Right cardiac atrium (tissue), 5 donors: Measurements from ENCODE around the gene MBLAC2. TPM values are rescaled to one million over a fixed set of nuclear protein-coding genes. Genes with fewer than 3 reads are reported as not detected.

Experiments
- ATAC-seq, 2 donors: fragments of 200-7000 bp; cut with Tn5 transposase; one replicate each; pipeline versions ENCODE4 v1.8.0 to v1.9.1; 2020; ENCODE audit warnings: moderate library complexity in 2 of 2, mild to moderate bottlenecking in 1 of 2
- DNase-seq, 3 donors: peaks; one replicate each; pipeline ENCODE4 v3.0.0-alpha.2; 2020
- H3K27ac ChIP-seq: one replicate; pipeline ENCODE4 v1.5.1; 2013; ENCODE audit warnings: mild to moderate bottlenecking, low read length, control low read depth, moderate library complexity
- H3K27me3 ChIP-seq: one replicate; pipeline ENCODE4 v1.6.1; 2013; ENCODE audit not compliant: control insufficient read depth, insufficient read depth
- H3K4me1 ChIP-seq: one replicate; pipeline ENCODE4 v1.6.1; 2013; ENCODE audit warnings: low read length; ENCODE audit not compliant: control insufficient read depth, insufficient read depth
- H3K4me3 ChIP-seq: one replicate; pipeline ENCODE4 v1.5.1; 2013; ENCODE audit warnings: low read length, control low read depth
- H3K9me3 ChIP-seq: one replicate; pipeline ENCODE4 v1.6.1; 2013; ENCODE audit warnings: low read length; ENCODE audit not compliant: control insufficient read depth
- WGBS: extraction: QIAGEN DNeasy Blood & Tissue Kit; methylation state at CpG from one replicate; pipeline ENCODE4 v1.1.7; 2013; 5-methylcytosine and 5-hydroxymethylcytosine counted together
- intact Hi-C, 4 donors: fragments of 100-400 bp; cut with DNase I; formaldehyde crosslinking; loops; one replicate each; pipeline versions ENCODE4 v1.11.0 to v1.14.0; 2022 to 2023
- polyA plus RNA-seq: library from polyadenylated mRNA; stranded (reverse); fragments of 200-250 nt; gene quantifications from one replicate; pipeline ENCODE4 v1.2.3, GENCODE V29; 2013
- total RNA-seq, 4 donors: library from RNA; stranded (reverse); fragmentation: NEBNext Ultra II Directional; extraction: Animal tissue kit (Norgen Biotek cat#: 25700); gene quantifications; one replicate each; pipeline ENCODE4 v1.2.1, GENCODE V29; 2021
- donor health status: healthy with polysubstance abuse.
- donor health status: DM: no; HTN: yes; CAD: no.
- donor health status: DM: no; HTN: no; CAD: no.
- donor health status: DM: no; HTN: yes; CAD: no; lungs with severe emphysema.
- donor health status: DM: yes; HTN: yes; CAD: no.

The MBLAC2 gene
- total and polyA plus RNA-seq, 5 donors: 2.3 to 4.6 (median 4.2) TPM

DNA sequence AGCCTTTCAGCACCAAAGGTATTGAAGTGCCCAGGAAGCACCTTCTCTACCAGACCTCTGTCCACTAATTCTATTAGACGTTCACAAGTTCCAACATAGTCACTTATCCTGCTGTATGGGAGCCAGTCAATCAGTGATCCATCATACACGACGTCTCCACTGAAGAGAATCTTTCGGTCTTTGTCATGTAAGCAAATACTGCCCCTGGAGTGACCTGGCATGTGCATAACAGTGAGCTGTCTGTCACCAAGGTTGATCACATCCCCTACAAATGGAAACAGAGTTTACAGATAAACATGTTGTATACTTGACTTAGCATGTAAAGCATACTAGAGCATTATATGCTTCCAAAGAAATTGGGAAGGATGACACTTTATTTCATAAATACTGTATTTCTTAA, 13.3 kb downstream of the MBLAC2 start:
- intact Hi-C loops: no loop called here
- ATAC-seq: no peak
- Histone ChIP-seq H3K9me3 (no peaks in the 10 kb centered on the region), H3K4me3 (no peak overlapping the region), H3K27ac (no peak overlapping the region), H3K4me1 (no peaks in the 10 kb centered on the region), H3K27me3 (no peaks in the 10 kb centered on the region)
- no peak for DNase-seq
- WGBS: 66% methylated on average over 4 of the region's 4 CpGs

GRCh38 chr5:90446961-90447360, 27.6 kb downstream of the MBLAC2 start:
- no peak overlapping the region for H3K4me3 ChIP-seq
- no peak for DNase-seq
- no peaks in the 10 kb centered on the region for H3K27me3 ChIP-seq
- H3K4me1 ChIP-seq: no peaks in the 10 kb centered on the region
- no peaks in the 10 kb centered on the region for H3K9me3 ChIP-seq
- intact Hi-C loops: loop anchor here in 1 of 4 donors (10.0 kb wide), 1 partner anchor 88 kb away; no protein-coding TSS in a partner anchor
- no peak for ATAC-seq
- H3K27ac ChIP-seq: no peak overlapping the region

- Histone ChIP-seq H3K27me3 (no peaks in the 10 kb centered on the region), H3K9me3 (no peaks in the 10 kb centered on the region), H3K27ac (no peak overlapping the region), H3K4me3 (no peak overlapping the region), H3K4me1 (no peaks in the 10 kb centered on the region)
- DNase-seq (no peak), ATAC-seq (no peak)
- 52% methylated on average over 2 of the region's 2 CpGs for WGBS
- intact Hi-C loops: loop anchor here in 2 of 4 donors (5.0 to 10.0 kb wide), 2 partner anchors 94 to 342 kb away; no protein-coding TSS in a partner anchor
Measured at GRCh38 chr5:90440644-90441043, 33.9 kb downstream of the MBLAC2 start.

DNA sequence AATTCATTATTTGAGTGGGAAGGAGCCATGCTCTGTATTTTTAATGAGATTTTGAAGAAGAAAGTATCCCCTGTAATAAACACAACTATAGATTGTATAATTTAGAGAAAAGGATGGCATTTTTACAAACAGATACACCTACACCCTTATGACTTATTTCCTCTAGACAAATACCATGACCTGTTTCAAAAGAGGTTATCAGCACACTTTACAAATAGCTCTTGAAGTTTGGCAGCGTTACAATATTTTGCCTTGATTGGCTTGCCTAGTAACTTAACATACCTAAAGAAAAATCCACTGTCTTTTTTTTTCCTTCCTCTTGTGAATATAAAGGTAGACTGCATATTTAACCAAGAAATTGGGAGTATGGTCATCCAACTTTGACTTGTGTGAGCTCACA, 36.5 kb downstream of the MBLAC2 start:
- 25% methylated on average over 1 of the region's 1 CpG for WGBS
- DNase-seq (no peak), ATAC-seq (peak in 1 of 2 donors; percentile 55)
- H3K9me3 ChIP-seq: no peaks in the 10 kb centered on the region
- no peaks in the 10 kb centered on the region for H3K4me1 ChIP-seq
- H3K27ac ChIP-seq: no peak overlapping the region
- H3K4me3 ChIP-seq: no peak overlapping the region
- intact Hi-C loops: loop anchor here in 3 of 4 donors (5.0 to 10.0 kb wide), 3 partner anchors 94 to 347 kb away; no protein-coding TSS in a partner anchor
- H3K27me3 ChIP-seq: no peaks in the 10 kb centered on the region

DNA sequence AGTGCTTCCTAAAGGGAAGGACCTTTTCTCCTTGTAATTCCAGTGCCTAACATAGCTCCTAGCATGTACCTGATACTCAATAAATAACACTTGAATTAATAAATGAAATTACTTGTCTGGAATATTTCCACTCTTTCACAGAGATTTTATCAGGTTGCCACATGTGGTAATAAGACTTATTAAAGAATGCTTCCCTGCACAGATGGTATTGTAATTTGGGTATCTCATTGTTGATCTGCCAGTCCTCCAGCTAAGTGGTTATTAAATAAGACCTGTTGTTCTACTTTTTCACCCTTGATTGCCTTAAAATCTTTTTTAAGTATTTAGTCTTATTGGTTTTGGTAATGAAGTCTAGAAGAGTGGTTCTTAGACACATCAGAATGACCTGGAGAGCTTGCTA, 36.9 kb downstream of the MBLAC2 start:
- intact Hi-C loops: loop anchor here in 3 of 4 donors (5.0 to 10.0 kb wide), 3 partner anchors 95 to 347 kb away; no protein-coding TSS in a partner anchor
- H3K4me3 ChIP-seq: no peak overlapping the region
- DNase-seq (no peak), ATAC-seq (no peak)
- no peak overlapping the region for H3K27ac ChIP-seq
- H3K9me3 ChIP-seq: no peaks in the 10 kb centered on the region
- H3K27me3 ChIP-seq: no peaks in the 10 kb centered on the region
- H3K4me1 ChIP-seq: no peaks in the 10 kb centered on the region

DNA sequence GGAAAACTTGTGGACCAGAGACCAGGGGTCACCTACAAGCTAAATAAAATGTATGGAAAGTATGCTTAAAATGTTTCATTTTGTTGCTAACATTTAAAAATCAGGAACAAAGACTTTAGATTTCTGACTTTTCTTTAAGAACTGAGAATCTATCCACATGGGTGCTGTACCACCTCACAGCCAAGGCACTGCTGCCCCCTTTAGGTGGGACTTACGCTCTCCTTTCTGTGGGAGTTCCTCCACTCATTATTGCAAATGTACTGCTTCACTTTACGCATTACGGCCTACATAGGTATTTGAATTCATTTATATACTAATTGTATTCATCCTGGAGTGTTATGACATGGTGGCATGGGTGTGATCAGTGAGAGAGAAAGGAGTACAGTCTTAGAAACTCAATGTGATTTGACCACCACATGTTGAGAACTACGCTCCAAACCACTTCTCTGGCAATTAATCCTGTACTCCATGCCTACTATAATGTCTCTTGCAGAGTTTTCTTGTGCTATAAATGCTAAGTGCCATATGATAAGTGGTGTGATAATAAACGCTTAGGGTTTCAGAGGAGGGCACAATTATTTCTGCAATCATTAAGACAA, 40.4 kb downstream of the MBLAC2 start:
- ATAC-seq (peak; percentile 57), DNase-seq (peak in 2 of 3 donors; percentile 15 to 67)
- no peak overlapping the region for H3K4me3 ChIP-seq
- H3K27me3 ChIP-seq: no peaks in the 10 kb centered on the region
- intact Hi-C loops: loop anchor here in 3 of 4 donors (10.0 kb wide), 2 partner anchors 171 to 351 kb away; no protein-coding TSS in a partner anchor
- no peak overlapping the region for H3K27ac ChIP-seq
- H3K4me1 ChIP-seq: no peaks in the 10 kb centered on the region
- no peaks in the 10 kb centered on the region for H3K9me3 ChIP-seq
- 63% methylated on average over 5 of the region's 5 CpGs for WGBS

- intact Hi-C loops: no loop called here
- 96% methylated on average over 1 of the region's 1 CpG for WGBS
- no peak overlapping the region for H3K4me3 ChIP-seq
- ATAC-seq (no peak), DNase-seq (no peak)
- H3K27ac ChIP-seq: no peak overlapping the region
- no peaks in the 10 kb centered on the region for H3K9me3 ChIP-seq
- H3K4me1 ChIP-seq: no peaks in the 10 kb centered on the region
- no peaks in the 10 kb centered on the region for H3K27me3 ChIP-seq
Measured at GRCh38 chr5:90424245-90424644, 50.3 kb downstream of the MBLAC2 start.

DNA sequence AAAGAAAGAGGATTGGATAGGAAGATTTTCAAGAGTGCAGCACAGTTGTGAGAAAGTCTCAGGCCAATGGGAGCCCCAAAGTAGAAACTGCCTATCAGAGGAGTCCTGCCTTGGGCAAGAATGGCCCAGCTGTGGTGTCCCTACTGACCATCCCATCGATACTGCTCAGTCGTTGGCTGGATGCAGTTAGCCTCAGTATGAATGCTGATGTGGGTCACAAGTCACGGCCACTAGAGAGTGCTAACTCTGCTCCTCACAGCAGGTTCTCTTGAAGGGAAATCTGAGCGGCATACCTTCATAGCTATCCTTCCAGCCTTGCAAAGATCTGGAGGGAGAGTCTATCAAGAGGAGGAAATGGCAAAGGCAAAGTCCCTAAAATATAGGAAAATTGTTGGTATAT, 53.4 kb downstream of the MBLAC2 start:
- no peaks in the 10 kb centered on the region for H3K4me1 ChIP-seq
- intact Hi-C loops: no loop called here
- ATAC-seq: peak; percentile 39 to 64
- WGBS: 31% methylated on average over 4 of the region's 4 CpGs
- H3K27me3 ChIP-seq: no peaks in the 10 kb centered on the region
- no peak overlapping the region for H3K4me3 ChIP-seq
- no peak for DNase-seq
- no peaks in the 10 kb centered on the region for H3K9me3 ChIP-seq
- H3K27ac ChIP-seq: no peak overlapping the region

GRCh38 chr5:90418214-90418613, 56.4 kb downstream of the MBLAC2 start:
- ATAC-seq (no peak), DNase-seq (no peak)
- Histone ChIP-seq H3K4me1 (no peaks in the 10 kb centered on the region), H3K27ac (no peak overlapping the region), H3K4me3 (no peak overlapping the region), H3K27me3 (no peaks in the 10 kb centered on the region), H3K9me3 (no peaks in the 10 kb centered on the region)
- WGBS: 65% methylated on average over 1 of the region's 1 CpG
- intact Hi-C loops: no loop called here

DNA sequence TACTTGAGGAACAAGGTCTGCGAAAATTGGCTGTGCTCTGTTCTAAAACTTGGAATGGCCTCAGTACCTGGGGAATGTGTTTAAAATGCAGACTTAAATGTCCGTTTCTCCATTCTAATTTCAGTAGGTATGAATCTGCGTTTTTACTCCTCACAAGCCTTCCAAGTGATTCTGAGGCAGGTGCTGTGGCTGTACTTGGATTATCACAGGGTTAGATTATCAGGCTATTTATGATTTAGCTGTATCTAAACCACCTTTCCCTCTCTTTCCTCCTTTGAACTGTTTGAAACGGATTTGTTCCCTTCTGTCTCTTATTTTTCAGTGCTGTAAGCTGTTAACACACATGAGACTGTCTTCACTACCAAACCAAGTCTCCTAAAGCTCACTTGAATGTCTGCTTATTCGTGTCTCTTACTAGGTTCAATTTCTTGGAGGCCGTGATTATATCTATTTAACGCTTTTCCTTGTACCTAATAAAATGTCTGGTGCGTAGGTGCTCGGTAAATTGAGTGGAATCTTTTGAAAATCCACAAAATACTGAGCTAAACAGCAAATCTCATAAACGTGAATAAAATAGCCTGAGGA, 64.3 kb downstream of the MBLAC2 start:
- ATAC-seq (no peak), DNase-seq (no peak)
- Histone ChIP-seq H3K27ac (peak overlapping the region; percentile 97), H3K4me1 (no peaks in the 10 kb centered on the region), H3K4me3 (peak overlapping the region; percentile 56), H3K27me3 (no peaks in the 10 kb centered on the region), H3K9me3 (no peaks in the 10 kb centered on the region)
- WGBS: 1% methylated on average over 10 of the region's 10 CpGs
- intact Hi-C loops: no loop called here

GRCh38 chr5:90409318-90410177, 65.0 kb downstream of the MBLAC2 start, which contains the start of gene CETN3:
Gene CETN3, minus strand, starts transcription at chr5:90409756. Its CDS starts 95 bp downstream, at chr5:90409661.
- Histone ChIP-seq H3K9me3 (no peaks in the 10 kb centered on the region), H3K27me3 (no peaks in the 10 kb centered on the region), H3K4me1 (no peaks in the 10 kb centered on the region), H3K27ac (peak within 1 kb of the TSS; percentile 97), H3K4me3 (peak within 1 kb of the TSS; percentile 59)
- DNase-seq: peak; percentile 93 to 97 (median 96)
- intact Hi-C loops: no loop called here
- WGBS: under 1% methylated on average over 51 of the region's 51 CpGs
- ATAC-seq: peak; percentile 99
